ENCODE data around the gene PPA1. TPM values are rescaled to one million over a fixed set of nuclear protein-coding genes. Genes with fewer than 3 reads are reported as not detected.

Gene PPA1
- total and polyA plus RNA-seq, 2 of the 4 experiments (the other 2 are of a cell fraction) = 78.6 to 102 TPM

GRCh38 chr10:70155255-70155838 is 77.9 kb downstream of the PPA1 start:
- no peaks in the 10 kb centered on the region for H3K4me1 ChIP-seq (ENCODE audit: control insufficient read depth, insufficient read depth, low read length)

More at GRCh38 chr10:70155255-70155838, 77.9 kb downstream of the PPA1 start:
- Histone ChIP-seq H3K36me3 (ENCODE audit: control insufficient read depth, insufficient read depth, low read length) (peaks cover 53% of the 10 kb centered on the region), H3K9ac (ENCODE audit: low read depth, low read length) (no peak overlapping the region), H3K18ac (ENCODE audit: low read depth, low read length) (no peak overlapping the region), H2BK15ac (ENCODE audit: low read depth, low read length) (no peak overlapping the region), H2BK5ac (ENCODE audit: low read depth, low read length, poor library complexity, severe bottlenecking) (no peak overlapping the region), H3K4me2 (ENCODE audit: low read depth, low read length) (no peak overlapping the region), H2AK9ac (replicated peaks; ENCODE audit: low read depth, low read length, poor library complexity) (no peak overlapping the region), H3K27ac (ENCODE audit: insufficient read depth, low read length) (no peak overlapping the region), H3K27me3 (ENCODE audit: control insufficient read depth, insufficient read depth, low read length) (no peaks in the 10 kb centered on the region), H3K4ac (ENCODE audit: low read depth, low read length) (no peak overlapping the region), H3K23ac (ENCODE audit: low read depth, low read length) (no peak overlapping the region), H4K20me1 (ENCODE audit: insufficient read depth, low read length) (peaks cover 42% of the 10 kb centered on the region; the same call in 1 of the 2 replicates), H4K8ac (ENCODE audit: low read depth in 2 of 2, low read length in 2 of 2) (no peak overlapping the region), H3K56ac (ENCODE audit: extremely low read depth, insufficient read depth, low read length) (no peak overlapping the region), H2BK120ac (ENCODE audit: low read depth, low read length) (no peak overlapping the region), H3K14ac (replicated peaks; ENCODE audit: low read depth, low read length) (no peak overlapping the region), H3K9me1 (ENCODE audit: insufficient read depth, low read length) (no peaks in the 10 kb centered on the region), H2BK20ac (ENCODE audit: low read depth, low read length) (no peak overlapping the region), H3K9me3 (ENCODE audit: control insufficient read depth, insufficient read depth, low read length) (no peaks in the 10 kb centered on the region), H4K91ac (ENCODE audit: insufficient read depth, low read depth, low read length) (no peak overlapping the region), H2AFZ (replicated peaks; ENCODE audit: low read length, poor library complexity) (no peak overlapping the region), H3K4me3 (ENCODE audit: insufficient read depth, low read depth, low read length) (no peak overlapping the region), H3K79me1 (ENCODE audit: low read depth in 1 of 2, low read length in 2 of 2) (peaks cover 29 to 47% of the 10 kb centered on the region in 2 experiments), H4K5ac (ENCODE audit: low read depth, low read length) (no peak overlapping the region), H2AK5ac (ENCODE audit: low read depth, low read length) (no peak overlapping the region)
- ChIA-PET POLR2A (ENCODE audit: unreplicated experiment) (no interaction called here), CTCF (no interaction called here)
- intact Hi-C loops (cut with micrococcal nuclease) = loop anchor here (10.0 kb wide), 1 partner anchor 49 kb away; no protein-coding TSS in a partner anchor
- DNase-seq (no peak), ATAC-seq (ENCODE audit: low read depth) (no peak)
- in situ Hi-C loops (cut with MboI; ENCODE audit: low sequenced_read_pairs) = no loop called here
- BruUV-seq (replicated peaks) = no TSS peak
- no CpG with 5 or more reads among the region's 3 CpGs for WGBS, 2 experiments (ENCODE audit: extremely low coverage in 2 of 2, insufficient read length in 1 of 2)
- TF ChIP-seq RAD21 (IDR thresholded peaks at IDR 0.05; ENCODE audit: low read length) = no peak
- TF ChIP-seq, protein P1, sequence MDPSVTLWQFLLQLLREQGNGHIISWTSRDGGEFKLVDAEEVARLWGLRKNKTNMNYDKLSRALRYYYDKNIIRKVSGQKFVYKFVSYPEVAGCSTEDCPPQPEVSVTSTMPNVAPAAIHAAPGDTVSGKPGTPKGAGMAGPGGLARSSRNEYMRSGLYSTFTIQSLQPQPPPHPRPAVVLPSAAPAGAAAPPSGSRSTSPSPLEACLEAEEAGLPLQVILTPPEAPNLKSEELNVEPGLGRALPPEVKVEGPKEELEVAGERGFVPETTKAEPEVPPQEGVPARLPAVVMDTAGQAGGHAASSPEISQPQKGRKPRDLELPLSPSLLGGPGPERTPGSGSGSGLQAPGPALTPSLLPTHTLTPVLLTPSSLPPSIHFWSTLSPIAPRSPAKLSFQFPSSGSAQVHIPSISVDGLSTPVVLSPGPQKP (IDR thresholded peaks at IDR 0.05; ENCODE audit: borderline replicate concordance, low read depth, low read length) = no peak
- no peak for TF ChIP-seq RFX5 (IDR thresholded peaks at IDR 0.05; ENCODE audit: low read depth, low read length)
- TF ChIP-seq POLR2A (IDR thresholded peaks at IDR 0.05; ENCODE audit: low read depth, low read length) = no peak
- no peak for TF ChIP-seq CHD1 (IDR thresholded peaks at IDR 0.05; ENCODE audit: low read depth, low read length)
- no peak for TF ChIP-seq MAZ (IDR thresholded peaks at IDR 0.05; ENCODE audit: borderline replicate concordance, low read depth, low read length)
- no peak for TF ChIP-seq RCOR1 (IDR thresholded peaks at IDR 0.05; ENCODE audit: insufficient replicate concordance, low read length)
- no peak for TF ChIP-seq CEBPB (IDR thresholded peaks at IDR 0.05; ENCODE audit: low read depth, low read length)
- no peak for TF ChIP-seq USF2 (IDR thresholded peaks at IDR 0.05; ENCODE audit: low read depth, low read length)
- TF ChIP-seq FOS (IDR thresholded peaks at IDR 0.05; ENCODE audit: low read depth, low read length) = no peak
- TF ChIP-seq NFE2L2 (IDR thresholded peaks at IDR 0.05; ENCODE audit: low read depth, low read length) = no peak
- TF ChIP-seq SMC3 (IDR thresholded peaks at IDR 0.05; ENCODE audit: low read depth, low read length) = no peak
- no peak for TF ChIP-seq MAFK (IDR thresholded peaks at IDR 0.05; ENCODE audit: low read depth, low read length)
- TF ChIP-seq CTCF (conservative IDR thresholded peaks at IDR 0.05; ENCODE audit: low read depth, low read length) = no peak
- TF ChIP-seq BHLHE40 (IDR thresholded peaks at IDR 0.05; ENCODE audit: low read depth, low read length) = no peak
- TF ChIP-seq MXI1 (IDR thresholded peaks at IDR 0.05; ENCODE audit: borderline replicate concordance, low read depth, low read length) = no peak
- dilution Hi-C loops (cut with HindIII; ENCODE audit: low sequenced_read_pairs, unreplicated experiment) = no loop called here

Measured in IMR-90 (cell line).